GM18873 (cell line): ENCODE data around the gene LACC1.

ENCODE experiments used
- ATAC-seq: cut with Tn5 transposase; IDR thresholded peaks from one replicate; pipeline ENCODE4 v1.9.1; 2021; ENCODE audit warnings: mild to moderate bottlenecking, moderate library complexity, moderate number of reproducible peaks; ENCODE audit not compliant: unreplicated experiment, low FRiP score

The LACC1 gene

DNA sequence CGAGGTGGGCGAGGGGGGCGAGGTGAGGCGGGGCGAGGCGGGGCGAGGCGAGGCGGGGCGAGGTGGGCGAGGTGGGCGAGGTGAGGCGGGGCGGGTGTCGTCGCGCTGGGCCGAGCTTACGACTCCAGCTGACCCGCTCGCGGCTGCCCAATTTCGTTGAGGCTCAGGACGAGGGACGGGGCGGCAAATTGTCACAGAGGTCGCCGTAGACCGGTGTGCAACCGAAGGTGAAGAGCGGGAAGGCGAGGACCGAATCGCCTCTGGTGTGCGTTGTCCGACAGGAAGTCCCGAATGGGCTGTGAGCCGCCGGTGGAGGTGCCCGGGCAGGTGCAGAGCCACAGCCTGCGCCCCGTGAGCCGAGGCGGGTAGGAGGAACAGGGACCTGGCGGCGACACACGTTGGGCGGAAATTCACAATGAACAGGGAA, at the start of gene LACC1:
TSS of gene LACC1 (plus strand) at position 150 of the 427 bp plus-strand sequence. CDS start 1,082 bp downstream, outside the sequence.
- peak; percentile 36 for ATAC-seq

DNA sequence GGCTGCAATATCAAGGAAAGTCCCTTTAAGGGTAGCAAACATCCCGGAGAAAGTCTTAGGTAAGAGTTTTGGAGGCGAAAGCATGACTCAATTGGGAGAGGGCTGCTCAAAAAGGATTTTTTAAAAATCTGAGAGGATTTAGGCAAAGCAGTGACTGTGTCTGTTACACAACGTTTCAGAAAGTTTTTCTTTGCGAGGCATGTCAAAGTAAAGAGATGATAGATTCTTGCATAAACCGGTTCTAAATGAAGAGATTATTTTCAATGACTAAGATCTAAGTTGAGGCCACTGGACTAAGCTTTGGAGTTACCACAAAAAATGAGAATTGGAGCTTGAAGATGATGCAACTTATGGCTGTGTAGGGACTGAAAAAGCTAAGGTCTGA, 49.2 kb upstream of the LACC1 start:
- no peak for ATAC-seq

DNA sequence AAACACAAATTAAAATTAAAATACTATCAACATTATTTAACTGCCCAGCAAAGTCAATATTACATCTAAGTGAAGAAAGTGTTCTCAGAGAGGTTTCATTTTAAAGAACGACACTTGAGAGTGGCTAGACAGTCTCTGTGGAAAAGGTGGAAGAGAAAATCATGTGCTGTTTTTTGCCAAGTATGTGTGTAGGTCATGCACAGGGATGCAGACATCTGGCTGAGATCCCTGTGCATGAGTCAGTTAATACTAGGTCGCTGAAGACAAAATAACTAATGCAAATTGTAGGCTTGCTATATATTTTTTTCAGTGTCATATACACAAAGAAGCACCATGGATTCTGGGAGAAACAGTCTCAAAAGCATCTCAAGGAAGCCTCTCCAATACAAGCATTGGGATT, 48.6 kb upstream of the LACC1 start:
- ATAC-seq, result no peak

DNA sequence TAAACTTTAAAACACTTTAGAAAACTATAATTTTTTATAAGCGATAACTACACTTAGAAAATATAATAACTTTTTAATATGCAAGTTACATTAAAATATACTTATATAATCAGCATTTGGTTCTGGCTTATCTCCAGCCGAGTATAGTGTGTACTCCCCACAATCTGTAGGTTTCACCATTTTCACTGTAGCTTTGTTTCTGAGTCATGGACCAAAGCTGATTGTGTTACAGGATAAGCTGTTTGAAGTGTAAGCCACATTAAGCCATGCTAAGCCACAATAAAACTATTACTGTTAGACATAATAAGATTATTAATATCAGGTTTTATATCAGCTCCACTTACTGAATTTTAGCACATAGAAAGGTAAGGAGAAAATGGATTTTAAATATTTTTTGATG, 44.0 kb upstream of the LACC1 start:
- no peak for ATAC-seq

DNA sequence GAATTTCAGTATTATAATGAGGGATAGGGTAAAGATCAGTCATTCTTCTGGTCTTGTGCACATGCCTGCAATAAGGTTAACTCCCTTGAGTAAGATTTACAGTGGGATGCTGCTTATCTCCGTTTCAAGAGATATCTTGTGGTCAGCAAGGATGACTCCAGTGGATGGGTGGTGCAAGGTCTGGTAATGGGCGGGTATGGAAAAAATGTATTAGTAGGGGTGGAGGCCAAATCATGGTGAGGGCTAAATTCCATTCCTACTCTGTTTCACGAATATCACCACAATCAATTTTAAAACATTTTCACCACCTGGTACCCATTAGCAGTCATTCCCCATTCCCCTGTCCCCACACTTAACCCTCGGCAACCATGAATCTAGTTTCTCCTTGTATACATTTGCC, 40.8 kb upstream of the LACC1 start:
- no peak for ATAC-seq

DNA sequence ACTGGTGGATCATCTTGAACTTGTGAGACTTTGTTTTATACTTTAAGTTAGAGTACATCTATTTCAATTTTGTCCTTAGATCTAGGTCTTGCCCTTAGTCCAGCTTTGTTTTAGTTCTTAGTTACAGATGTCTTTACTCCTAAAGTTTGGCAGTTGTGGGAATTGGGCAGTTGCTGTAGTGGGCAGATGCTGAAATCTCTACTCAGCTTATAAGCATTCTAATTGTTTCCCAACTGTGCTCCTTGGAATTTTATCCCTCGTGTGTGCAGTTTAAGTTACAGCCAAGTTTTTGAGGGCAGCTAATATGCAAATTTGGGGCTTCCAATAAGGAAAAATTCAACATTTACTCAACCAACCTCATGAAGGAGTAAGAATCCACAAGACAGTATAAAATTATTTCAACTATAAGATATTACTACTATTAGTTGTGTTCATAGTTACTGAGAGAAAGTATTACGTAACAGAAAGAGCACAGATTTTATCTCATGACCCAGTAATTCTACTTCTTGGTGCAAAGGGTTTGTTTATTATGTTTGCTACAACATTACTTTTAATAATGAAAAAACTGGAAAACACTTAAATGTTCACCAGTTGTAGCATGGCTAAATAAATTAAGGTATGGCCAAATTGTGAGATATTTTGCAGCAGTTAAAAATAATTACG, 33.1 kb upstream of the LACC1 start:
- ATAC-seq, result no peak

DNA sequence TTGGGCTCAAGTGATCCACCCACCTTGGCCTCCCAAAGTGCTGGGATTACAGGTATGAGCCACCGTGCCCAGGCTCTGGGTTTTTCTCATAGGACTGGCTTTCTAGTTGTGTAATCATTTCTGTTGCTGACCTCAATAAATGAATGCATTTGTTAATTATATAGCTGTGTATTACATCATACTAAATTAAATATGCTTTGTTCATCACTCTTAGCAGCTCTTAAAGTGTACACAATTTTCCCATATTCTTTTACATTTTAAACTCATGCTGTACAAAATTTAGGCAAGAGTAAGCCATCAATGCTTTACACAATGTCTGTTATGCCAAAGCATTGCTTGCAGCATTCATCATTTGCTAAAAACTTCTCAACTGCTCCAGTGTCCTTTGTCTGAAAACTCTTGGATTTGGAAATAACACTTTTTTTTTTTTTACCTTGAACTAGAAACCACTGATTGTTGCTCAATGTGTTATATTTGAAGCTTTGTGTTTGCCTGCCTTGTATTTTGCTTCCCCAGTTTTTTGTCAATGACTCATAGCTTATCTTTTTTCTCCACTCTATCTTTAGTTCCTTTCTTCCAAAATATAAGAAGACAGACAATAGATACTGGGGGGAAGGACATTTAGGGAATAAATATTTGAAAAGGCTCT, 31.6 kb upstream of the LACC1 start:
- no peak for ATAC-seq

DNA sequence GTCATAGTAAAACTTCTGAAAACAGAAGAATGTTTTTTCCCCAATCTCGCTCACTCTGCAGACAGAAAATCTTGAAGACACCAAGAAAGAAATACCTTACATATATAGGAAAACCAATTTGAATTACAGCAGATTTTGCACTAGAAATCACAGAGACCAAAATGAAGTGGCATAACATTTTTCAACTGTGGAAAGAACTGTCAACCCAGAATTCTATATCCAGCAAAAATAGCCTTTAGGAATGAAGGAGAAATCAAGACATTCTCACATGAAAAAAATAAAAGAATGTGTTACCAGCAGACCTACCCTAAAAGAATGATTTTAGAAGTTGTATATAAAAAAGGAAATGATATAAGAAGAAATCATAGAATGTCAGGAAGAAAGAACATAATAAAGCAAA, 28.8 kb upstream of the LACC1 start:
- no peak for ATAC-seq

DNA sequence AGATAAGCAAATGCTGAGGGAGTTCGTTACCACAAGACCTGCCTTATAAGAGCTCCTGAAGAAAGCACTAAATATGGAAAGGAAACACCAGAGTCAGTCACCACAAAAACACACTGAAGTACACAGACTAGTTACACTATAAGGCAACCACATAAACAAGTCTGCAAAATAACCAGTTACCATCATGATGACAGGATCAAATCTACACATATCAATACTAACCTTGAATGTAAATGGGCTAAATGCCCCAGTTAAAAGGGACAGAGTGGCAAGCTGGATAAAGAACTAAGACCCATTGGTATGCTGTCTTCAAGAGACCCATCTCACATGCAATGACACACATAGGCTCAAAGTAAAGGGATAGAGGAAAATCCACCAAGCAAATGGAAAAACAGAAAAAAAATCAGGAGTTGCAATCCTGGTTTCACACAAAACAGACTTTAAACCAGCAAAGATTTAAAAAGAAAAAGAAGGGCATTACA, 26.7 kb upstream of the LACC1 start:
- ATAC-seq, result no peak

DNA sequence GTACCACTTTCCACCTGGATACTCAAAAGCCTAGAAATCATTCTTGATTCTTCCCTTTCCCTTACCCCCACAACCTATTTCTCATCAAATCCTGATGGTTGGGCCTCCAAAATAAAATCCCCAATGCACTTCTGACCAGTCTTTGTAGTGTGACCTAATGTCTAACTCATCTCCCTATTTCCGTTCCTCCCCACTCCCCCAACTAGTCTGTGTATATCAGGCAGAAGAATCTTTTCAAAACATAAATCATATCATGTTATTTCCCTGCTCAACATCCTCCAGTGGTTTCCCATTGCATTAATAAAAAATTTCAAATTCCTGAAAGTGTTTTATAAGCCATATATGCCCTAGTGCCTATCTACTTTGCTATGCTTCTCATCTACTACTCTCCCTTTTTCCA, 17.8 kb upstream of the LACC1 start:
- no peak for ATAC-seq

DNA sequence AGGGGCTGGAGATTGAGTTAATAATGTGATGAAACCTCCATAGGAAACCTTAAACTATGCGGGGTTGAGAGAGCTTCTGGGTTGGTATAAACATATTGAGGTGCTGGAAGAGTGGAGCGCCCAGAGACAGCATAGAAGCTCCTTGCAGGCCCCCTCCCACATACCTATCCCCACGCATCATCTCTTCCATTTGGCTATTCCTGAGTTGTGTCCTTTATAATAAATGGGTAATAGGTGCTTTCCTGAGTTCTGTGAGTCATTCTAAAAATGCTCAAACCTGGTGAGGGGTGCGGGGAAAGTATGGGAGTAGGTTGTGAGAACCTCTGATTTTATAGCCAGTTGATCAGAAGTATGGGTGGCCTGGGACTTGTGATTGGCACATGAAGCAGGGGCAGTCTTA, 14.8 kb upstream of the LACC1 start:
- no peak for ATAC-seq

DNA sequence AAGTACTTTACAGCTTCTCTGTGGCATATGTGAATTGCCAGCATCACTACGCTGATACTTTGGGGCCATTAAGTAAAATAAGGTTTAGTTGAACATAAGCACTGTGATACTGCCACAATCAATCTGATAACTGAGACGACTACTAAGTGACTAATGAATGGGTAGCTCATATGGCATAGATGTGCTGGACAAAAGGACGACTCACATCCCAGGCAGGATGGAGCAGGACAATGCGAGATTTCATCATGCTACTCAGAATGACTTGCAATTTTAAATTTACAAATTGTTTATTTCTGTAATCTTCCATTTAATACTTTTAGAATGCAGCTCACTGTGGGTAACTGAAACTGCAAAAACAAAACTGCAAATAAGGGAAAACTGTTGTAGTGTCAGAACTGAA, 13.8 kb upstream of the LACC1 start:
- no peak for ATAC-seq

DNA sequence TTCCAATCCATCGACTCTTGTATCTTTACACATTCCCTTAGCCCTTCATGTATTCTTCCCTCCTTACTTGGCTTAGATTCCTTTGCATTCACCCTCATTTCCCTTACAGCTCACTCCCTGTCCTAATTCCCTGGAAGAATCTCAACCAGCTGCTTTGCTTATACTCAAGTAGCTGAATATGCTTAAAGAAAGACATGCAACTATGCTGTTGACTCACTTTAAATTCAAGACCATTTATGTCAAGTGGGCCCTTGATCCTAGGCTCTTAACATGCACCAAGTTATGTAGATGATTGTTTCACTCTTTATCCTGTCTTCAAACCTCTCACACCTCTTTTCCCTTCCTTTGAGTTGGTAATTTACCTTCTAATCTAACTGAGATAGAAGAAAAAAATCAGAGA, 7.5 kb upstream of the LACC1 start:
- ATAC-seq, result no peak

DNA sequence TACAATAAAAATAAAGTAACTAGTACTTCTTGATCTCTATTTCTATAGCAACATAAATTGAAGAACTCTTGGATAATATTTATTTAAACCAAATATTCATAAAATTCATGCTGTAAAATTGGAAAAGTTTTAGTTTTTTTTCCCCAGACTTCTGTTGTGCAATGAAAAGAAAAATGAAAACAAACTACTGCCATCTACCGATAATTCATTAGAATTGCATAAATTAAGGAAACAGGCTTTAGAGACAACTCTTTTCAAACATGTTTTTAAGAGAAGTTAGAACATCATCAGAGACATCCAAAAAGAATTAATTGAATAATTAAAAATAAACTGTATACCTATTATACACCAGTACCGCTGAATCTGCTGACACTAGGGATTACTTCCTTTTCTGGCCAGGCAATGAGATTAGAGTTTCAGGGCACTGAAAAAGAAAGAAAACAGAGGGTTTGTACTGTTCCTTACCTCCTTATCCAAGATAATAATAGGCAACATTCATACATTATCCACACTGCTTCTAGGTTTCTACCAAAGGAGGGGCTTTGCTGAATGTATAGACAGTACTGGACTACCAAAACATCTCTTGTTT, 5.1 kb upstream of the LACC1 start:
- ATAC-seq, result no peak

DNA sequence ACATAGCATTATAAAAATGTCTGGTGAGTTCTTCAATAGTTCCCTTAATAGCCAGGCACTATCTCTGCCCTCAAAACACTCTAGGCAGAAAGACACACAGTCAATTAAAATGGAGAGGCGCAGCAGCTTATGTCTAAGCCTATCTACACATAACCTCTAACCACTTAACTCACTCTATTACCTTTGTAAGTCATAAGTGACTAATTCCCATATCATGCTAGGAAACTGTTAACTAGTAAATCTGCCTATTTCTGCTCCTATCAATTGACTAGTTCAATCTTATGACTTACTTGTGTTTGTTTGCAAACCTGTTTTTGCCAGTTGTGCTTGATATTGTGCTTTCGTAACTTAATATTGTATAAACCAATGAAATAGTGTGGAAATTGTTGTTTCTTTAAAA, 3.3 kb upstream of the LACC1 start:
- ATAC-seq, result no peak

DNA sequence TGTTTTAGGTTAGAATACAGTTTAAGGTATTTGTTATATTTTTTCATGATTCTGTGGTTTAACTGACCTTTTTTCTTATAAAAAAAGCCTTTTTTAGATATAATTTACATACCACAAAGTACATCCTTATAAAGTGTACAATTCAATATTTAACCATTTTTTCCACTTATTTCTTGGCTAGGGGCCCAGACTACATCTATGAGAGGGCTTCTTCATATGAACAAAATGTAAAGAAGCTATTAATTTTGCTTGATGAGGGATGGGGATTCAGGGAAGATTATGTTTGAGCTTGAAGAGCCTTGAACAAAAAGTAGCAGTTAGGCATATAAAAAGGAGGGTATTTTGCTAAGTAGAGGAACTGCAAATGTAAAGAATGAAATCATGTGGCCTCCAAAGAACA, 2.4 kb upstream of the LACC1 start:
- ATAC-seq, result no peak

DNA sequence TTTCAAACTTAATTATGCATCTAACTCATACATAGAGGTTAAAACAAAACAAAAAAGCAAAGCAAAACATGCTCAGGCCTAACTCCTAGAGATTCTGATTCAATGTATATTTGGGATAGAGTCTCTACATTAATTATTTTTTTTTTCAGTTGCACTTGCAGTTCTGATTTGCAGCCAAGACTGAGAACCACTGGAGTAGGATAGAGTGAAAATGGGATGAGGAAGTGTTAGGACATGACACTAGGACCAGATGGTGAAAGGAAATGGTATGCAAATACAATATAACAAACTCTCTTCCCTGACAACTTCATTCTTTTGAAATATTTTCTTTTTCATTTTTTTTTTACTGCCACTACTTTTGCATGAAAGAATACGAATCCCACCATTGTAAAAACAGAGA, 1.9 kb upstream of the LACC1 start:
- no peak for ATAC-seq

DNA sequence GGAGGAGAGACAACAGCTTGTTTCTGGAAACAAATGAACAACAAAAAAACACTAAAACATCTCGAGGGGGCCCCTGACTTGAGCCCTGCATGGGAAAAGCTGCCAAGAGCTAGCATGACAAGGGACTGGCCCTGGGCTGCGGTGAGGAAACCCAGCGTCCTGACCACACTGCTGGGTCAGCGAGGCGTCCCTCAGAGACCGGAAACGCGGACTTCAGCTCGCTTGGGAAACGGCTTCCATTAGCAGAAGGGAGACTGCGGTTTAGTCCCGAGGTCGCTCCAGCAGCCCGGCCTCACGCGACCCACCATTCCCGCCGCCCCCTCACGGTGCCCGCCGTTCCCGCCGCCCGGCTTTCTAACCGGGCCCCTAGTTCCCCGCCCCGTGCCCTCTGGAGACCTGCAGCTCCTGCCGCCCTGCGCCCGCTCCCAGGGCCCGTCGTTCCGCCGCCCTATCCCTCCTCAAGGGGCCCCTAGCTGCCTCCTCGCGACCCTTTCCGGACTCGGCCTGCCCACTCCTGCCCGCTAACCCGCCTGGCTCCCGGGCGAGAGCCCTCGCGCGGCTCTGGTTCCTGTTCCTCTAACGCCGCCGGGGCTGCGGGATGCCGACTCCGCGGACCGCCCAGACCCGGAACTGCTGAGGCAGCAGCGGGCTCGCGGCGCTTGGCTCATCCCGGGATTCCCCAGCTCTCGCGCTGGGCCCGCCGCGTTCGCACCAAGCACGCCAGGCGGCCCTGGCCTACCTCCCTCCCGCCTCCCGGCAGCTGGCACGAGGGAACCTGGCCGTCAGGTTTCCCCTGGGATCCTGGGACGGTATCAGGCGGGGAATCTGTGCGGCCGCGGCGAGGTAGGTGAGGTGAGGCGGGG, 581 bp upstream of the LACC1 start, which contains the start of gene CCDC122:
TSS of gene CCDC122 (minus strand) at position 849 of the 863 bp plus-strand sequence. CDS start 10,364 bp downstream, outside the sequence.
- ATAC-seq, result peak; percentile 54

DNA sequence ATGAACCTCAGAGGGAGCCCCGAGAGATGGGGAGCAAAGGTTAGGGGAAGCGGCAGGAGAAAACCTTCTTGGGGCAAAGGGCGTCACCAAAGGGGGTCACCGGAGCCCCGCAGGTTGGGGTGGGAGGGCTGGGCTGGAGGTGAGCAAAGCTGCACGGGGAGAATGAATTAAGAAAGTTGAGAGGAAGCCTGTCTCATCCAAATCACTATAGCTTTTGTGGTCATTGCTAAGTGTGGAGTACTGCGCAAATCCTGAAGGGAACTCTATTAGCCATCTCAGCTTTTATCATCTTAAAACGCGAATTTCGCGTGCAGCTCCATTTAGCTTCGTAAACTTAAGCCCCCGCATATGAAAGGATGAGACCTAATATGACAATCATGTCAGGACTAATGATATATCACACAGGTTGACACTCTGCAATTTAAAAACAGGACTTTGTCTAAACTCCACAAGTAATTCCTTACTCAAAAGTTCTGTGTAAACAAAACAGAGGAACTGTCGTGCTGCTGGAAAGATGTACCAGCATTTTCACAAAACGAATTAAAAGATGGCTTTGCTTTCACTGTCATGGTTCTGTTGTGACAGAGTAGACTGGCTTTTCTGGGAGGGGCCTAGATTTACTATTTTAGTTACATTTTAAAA, 631 bp downstream of the LACC1 start:
- ATAC-seq, result no peak

DNA sequence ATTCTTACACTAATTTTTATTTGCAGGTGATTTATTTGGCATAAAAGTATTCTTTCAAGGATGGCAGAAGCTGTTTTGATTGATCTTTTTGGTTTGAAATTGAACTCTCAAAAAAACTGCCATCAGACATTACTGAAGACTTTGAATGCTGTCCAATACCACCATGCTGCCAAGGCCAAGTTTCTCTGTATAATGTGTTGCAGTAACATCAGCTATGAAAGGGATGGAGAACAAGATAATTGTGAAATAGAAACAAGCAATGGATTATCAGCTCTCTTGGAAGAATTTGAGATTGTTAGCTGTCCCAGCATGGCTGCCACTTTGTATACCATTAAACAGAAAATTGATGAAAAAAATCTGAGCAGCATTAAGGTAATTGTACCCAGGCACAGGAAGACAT, 1.2 kb downstream of the LACC1 start:
- no peak for ATAC-seq
